ENCODE results near the gene ATF1.
"Not testable (repeated sequence)": the region's sequence is repeated elsewhere in the genome, so short reads cannot be mapped to it uniquely, and the experiment has no call there.

ATF1 gene

GRCh38 chr12:50768391-50768790 is 4.5 kb downstream of the ATF1 start:
- H3K4me3 ChIP-seq (ENCODE audit: low read depth, low read length) = no peak overlapping the region
- no peak for TF ChIP-seq CTCF (IDR thresholded peaks at IDR 0.05; ENCODE audit: low read depth, low read length, missing control alignments)
- no peak for DNase-seq (ENCODE audit: low read depth)

GRCh38 chr12:50768813-50769212 is 4.9 kb downstream of the ATF1 start:
- H3K4me3 ChIP-seq (ENCODE audit: low read depth, low read length); DNase-seq (ENCODE audit: low read depth): not testable (repeated sequence)

- no peak for DNase-seq (ENCODE audit: low read depth)
- no peak overlapping the region for H3K4me3 ChIP-seq (ENCODE audit: low read depth, low read length)
- TF ChIP-seq CTCF (IDR thresholded peaks at IDR 0.05; ENCODE audit: low read depth, low read length, missing control alignments) = no peak
Measured at GRCh38 chr12:50771409-50771808, 7.5 kb downstream of the ATF1 start.

GRCh38 chr12:50772470-50772869 is 8.6 kb downstream of the ATF1 start:
- TF ChIP-seq CTCF (IDR thresholded peaks at IDR 0.05; ENCODE audit: low read depth, low read length, missing control alignments) = no peak
- no peak for DNase-seq (ENCODE audit: low read depth)
- H3K4me3 ChIP-seq (ENCODE audit: low read depth, low read length) = no peak overlapping the region

- no peak overlapping the region for H3K4me3 ChIP-seq (ENCODE audit: low read depth, low read length)
- no peak for DNase-seq (ENCODE audit: low read depth)
- TF ChIP-seq CTCF (IDR thresholded peaks at IDR 0.05; ENCODE audit: low read depth, low read length, missing control alignments) = no peak
Measured at GRCh38 chr12:50772877-50773276, 9.0 kb downstream of the ATF1 start.

GRCh38 chr12:50775251-50775650 is 11.3 kb downstream of the ATF1 start:
- no peak overlapping the region for H3K4me3 ChIP-seq (ENCODE audit: low read depth, low read length)
- TF ChIP-seq CTCF (IDR thresholded peaks at IDR 0.05; ENCODE audit: low read depth, low read length, missing control alignments) = no peak
- DNase-seq (ENCODE audit: low read depth) = no peak

- no peak for TF ChIP-seq CTCF (IDR thresholded peaks at IDR 0.05; ENCODE audit: low read depth, low read length, missing control alignments)
- no peak for DNase-seq (ENCODE audit: low read depth)
- H3K4me3 ChIP-seq (ENCODE audit: low read depth, low read length) = no peak overlapping the region
Measured at GRCh38 chr12:50776749-50777728, 13.1 kb downstream of the ATF1 start.
